Ovary (tissue), 9 donors: ENCODE data around the gene ADPGK. TPM values are rescaled to one million over a fixed set of nuclear protein-coding genes. Genes with fewer than 3 reads are reported as not detected.

Source experiments
- DNase-seq, 5 donors: peaks; one replicate each; pipeline ENCODE4 v3.0.0-alpha.2; 2019 to 2020
- H3K27ac ChIP-seq, 2 donors: fragments of 200-600 bp; one replicate each; pipeline versions ENCODE4 v1.5.1 to v1.8.0; 2019 to 2022
- H3K27me3 ChIP-seq: fragments of 200-600 bp; one replicate; pipeline ENCODE4 v1.8.0; 2022
- H3K36me3 ChIP-seq: fragments of 200-600 bp; sonication (generic); one replicate; pipeline ENCODE4 v1.5.1; 2019
- H3K4me1 ChIP-seq: one replicate; pipeline ENCODE4 v1.8.1; 2013; ENCODE audit warnings: mild to moderate bottlenecking, moderate library complexity; ENCODE audit not compliant: insufficient read depth
- H3K4me3 ChIP-seq: fragments of 200-600 bp; sonication (generic); one replicate; pipeline ENCODE4 v1.5.1; 2017
- H3K9me3 ChIP-seq, 2 donors: fragments of 200-600 bp in 1 of 2; sonication (generic) in 1 of 2; one replicate each; pipeline versions ENCODE4 v1.5.1 to v1.8.1; 2013 to 2019; ENCODE audit warnings: mild to moderate bottlenecking in 1 of 2, moderate library complexity in 1 of 2
- EP300 ChIP-seq: sonication (generic); formaldehyde crosslinking; IDR thresholded peaks from one replicate; pipeline ENCODE4 v1.6.1; 2017; ENCODE audit warnings: antibody characterized with exemption
- POLR2A ChIP-seq: fragments of 450-650 bp; IDR thresholded peaks from one replicate; pipeline ENCODE4 v1.6.1; 2017; ENCODE audit warnings: antibody characterized with exemption, mild to moderate bottlenecking, moderate library complexity
- WGBS, 3 donors: extraction: QIAGEN DNeasy Blood & Tissue Kit in 1 of 3; methylation state at CpG; one replicate each; pipeline versions ENCODE4 v1.1.5 to v1.1.7; 2013 to 2017; 5-methylcytosine and 5-hydroxymethylcytosine counted together
- intact Hi-C, 4 donors: fragments of 100-400 bp; cut with DNase I; formaldehyde crosslinking; loops; one replicate each; pipeline versions ENCODE4 v1.11.0 to v1.15.1; 2022 to 2023
- polyA plus RNA-seq, 2 donors: library from polyadenylated mRNA; stranded (reverse); fragments of 200-250 nt in 1 of 2; fragments of 350-450 nt in 1 of 2; fragmentation: Illumina TruSeq in 1 of 2; extraction: RNeasy Lipid Tissue Mini Kit (QIAGEN cat#74804) in 1 of 2; gene quantifications; one replicate each; pipeline ENCODE4 v1.2.3, GENCODE V29; 2013 to 2014
- total RNA-seq, 7 donors: library from RNA; depleted of rRNA in 2 of 7; stranded (reverse); fragments of >200 nt in 2 of 7; fragmentation: NEBNext Ultra II Directional in 3 of 7; extraction: Animal tissue kit (Norgen Biotek cat#: 25700) in 3 of 7; gene quantifications; one replicate each; pipeline versions ENCODE4 v1.1.0 to v1.2.4, GENCODE V29; 2016 to 2023
- TF ChIP-seq, protein P1 (sequence below), 3 donors: fragments of 450-650 bp in 2 of 3; fragments of 200-600 bp in 1 of 3; IDR thresholded peaks; one replicate each; pipeline versions ENCODE4 v1.5.1 to v1.8.0; 2016 to 2022; ENCODE audit warnings: antibody characterized with exemption in 3 of 3, mild to moderate bottlenecking in 1 of 3
- donor health status: DM: no; HTN: no; CAD: no; lungs with moderate emphysema.
- donor health status: DM: no; HTN: no; CAD: no.
- donor health status: Bipolar disorder and iron deficiency.
- donor health status: DM: yes; HTN: yes; CAD: no.
- donor health status: DM: no; HTN: no; CAD: no.
- donor health status: DM: yes; HTN: yes; CAD: no.

ADPGK gene
- total and polyA plus RNA-seq, 9 donors = 20.3 to 46.1 (median 28.1) TPM

DNA sequence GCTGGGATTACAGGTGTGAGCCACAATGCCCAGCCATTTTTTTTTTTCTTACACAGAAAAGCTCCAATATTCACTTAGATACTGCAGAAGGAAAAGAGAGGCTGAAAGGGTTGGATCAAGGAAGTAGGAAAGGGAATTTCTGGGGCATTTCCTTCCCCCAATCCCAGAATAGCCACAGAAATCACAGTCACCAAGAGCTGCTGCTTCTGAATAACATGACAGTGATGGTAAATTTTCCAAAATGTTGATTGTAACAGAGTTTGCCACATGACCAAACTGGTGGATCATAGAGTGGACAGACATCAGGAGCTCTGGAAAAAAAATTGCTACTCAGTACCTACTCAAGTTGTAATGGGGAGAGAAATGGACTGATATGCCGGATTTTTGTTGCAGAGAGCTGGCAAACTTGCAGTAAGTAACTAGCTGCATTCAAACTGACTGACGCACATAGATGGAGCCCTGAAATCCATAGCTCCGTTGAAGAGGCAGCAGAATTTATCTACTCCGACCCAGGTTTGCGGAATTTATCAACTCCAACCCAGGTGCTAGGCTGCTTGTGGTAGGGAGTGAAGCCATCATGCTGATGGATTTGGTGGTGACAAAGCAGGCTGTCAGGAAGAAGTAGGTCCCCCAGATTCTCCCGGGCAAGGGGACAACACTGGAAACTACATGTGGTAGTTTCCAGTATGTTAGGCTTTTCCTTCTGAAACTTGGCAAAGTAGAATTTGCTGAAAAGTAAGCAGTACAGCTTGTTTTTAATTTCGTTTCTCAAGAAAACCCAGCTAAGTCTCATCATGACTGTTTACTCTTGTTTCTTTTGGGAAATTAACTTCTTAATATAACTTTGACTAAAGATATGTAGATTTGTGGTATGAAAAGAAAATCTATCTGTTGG lies 10.5 kb upstream of the ADPGK start:
- Histone ChIP-seq H3K9me3 (no peaks in the 10 kb centered on the region), H3K4me1 (peaks cover 8% of the 10 kb centered on the region), H3K27me3 (no peaks in the 10 kb centered on the region), H3K36me3 (no peaks in the 10 kb centered on the region), H3K27ac (no peak overlapping the region), H3K4me3 (no peak overlapping the region)
- no peak for DNase-seq
- TF ChIP-seq EP300 (no peak), POLR2A (no peak)
- TF ChIP-seq, protein P1, sequence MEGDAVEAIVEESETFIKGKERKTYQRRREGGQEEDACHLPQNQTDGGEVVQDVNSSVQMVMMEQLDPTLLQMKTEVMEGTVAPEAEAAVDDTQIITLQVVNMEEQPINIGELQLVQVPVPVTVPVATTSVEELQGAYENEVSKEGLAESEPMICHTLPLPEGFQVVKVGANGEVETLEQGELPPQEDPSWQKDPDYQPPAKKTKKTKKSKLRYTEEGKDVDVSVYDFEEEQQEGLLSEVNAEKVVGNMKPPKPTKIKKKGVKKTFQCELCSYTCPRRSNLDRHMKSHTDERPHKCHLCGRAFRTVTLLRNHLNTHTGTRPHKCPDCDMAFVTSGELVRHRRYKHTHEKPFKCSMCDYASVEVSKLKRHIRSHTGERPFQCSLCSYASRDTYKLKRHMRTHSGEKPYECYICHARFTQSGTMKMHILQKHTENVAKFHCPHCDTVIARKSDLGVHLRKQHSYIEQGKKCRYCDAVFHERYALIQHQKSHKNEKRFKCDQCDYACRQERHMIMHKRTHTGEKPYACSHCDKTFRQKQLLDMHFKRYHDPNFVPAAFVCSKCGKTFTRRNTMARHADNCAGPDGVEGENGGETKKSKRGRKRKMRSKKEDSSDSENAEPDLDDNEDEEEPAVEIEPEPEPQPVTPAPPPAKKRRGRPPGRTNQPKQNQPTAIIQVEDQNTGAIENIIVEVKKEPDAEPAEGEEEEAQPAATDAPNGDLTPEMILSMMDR (IDR thresholded peaks at IDR 0.05) = no peak
- intact Hi-C loops = loop anchor here in 2 of 4 donors (10.0 kb wide), 2 partner anchors 261 to 291 kb away; partner anchors contain the start of gene NEO1 (in 1 of the 2)
- WGBS, 3 donors = 40 to 61% (median 42%) methylated on average over 7 of the region's 7 CpGs

DNA sequence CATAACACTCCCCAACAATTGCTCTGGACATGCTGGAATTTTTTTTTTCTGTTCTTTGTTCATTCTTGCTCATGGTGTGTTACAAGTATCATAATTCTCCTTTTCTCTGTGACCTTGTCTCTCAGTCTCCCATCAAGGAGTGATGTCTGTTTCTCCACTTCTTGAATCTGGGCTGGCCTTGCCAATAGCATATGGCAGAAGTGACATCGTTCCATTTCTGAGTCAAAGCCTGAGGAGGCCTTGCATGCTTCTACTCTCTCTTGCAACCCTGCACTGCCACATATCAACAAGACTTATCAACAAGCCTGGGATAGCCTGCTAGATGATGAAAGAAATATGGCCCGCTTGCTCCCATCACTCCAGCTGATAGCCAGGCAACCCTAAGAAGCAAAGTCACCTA lies 8.9 kb upstream of the ADPGK start:
- Histone ChIP-seq H3K4me1 (peaks cover 8% of the 10 kb centered on the region), H3K36me3 (no peaks in the 10 kb centered on the region), H3K9me3 (no peaks in the 10 kb centered on the region), H3K27ac (no peak overlapping the region), H3K27me3 (no peaks in the 10 kb centered on the region), H3K4me3 (no peak overlapping the region)
- TF ChIP-seq EP300 (no peak), POLR2A (no peak)
- TF ChIP-seq, protein P1 (IDR thresholded peaks at IDR 0.05) = no peak
- 92 to 94% (median 92%) methylated on average over 2 of the region's 2 CpGs for WGBS, 3 donors
- intact Hi-C loops = loop anchor here in 2 of 4 donors (10.0 kb wide), 2 partner anchors 262 to 292 kb away; partner anchors contain the start of gene NEO1 (in 1 of the 2)
- DNase-seq = no peak

DNA sequence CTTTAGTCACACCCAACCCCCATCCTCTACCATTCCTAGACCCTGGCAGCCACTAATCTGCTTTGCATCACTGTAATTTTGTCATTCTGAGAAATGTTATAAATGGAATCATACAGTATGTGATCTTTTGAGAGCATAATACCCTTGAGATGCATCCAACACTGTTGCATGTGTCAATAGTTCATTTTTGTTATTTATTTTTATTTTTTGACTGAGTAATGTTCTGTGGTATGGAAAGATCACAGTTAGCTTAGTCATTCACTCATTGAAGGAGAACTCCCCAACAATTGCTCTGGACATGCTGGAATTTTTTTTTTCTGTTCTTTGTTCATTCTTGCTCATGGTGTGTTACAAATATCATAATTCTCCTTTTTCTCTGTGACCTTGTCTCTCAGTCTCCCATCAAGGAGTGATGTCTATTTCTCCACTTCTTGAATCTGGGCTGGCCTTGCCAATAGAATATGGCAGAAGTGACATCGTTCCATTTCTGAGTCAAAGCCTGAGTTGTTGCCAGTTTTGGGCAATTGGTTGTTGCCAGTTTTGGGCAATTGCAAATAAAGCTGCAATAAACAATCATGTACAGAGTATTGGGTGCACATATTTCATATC lies 6.8 kb upstream of the ADPGK start:
- Histone ChIP-seq H3K27ac (no peak overlapping the region), H3K36me3 (no peaks in the 10 kb centered on the region), H3K27me3 (no peaks in the 10 kb centered on the region), H3K9me3 (no peaks in the 10 kb centered on the region), H3K4me1 (peaks cover 1% of the 10 kb centered on the region), H3K4me3 (no peak overlapping the region)
- TF ChIP-seq POLR2A = no peak
- TF ChIP-seq EP300 = no peak
- TF ChIP-seq, protein P1 (IDR thresholded peaks at IDR 0.05) = no peak
- intact Hi-C loops = loop anchor here in 2 of 4 donors (10.0 kb wide), 2 partner anchors 264 to 294 kb away; partner anchors contain the start of gene NEO1 (in 1 of the 2)
- 29 to 88% (median 54%) methylated on average over 1 of the region's 1 CpG for WGBS, 3 donors
- no peak for DNase-seq

DNA sequence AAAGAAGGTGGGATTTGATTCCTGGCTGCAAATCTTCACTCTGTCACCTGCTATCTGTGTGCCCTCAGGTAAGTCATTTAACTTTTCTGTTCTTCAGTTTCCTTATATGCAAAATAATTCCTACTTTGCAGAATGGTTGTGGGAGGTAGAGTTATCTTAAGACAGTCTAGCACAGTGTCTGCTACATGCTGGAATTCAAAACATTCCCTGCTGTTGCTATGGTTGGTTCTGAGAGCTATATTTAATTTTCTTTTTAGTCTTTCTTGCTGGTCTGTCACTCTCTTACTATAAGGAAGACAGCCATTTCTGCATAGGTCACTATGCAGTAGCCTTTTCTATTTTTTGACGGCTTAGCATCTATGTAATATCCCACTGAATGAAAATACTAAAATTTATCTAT lies 4.0 kb upstream of the ADPGK start:
- DNase-seq = no peak
- no peaks in the 10 kb centered on the region for H3K9me3 ChIP-seq
- intact Hi-C loops = loop anchor here in 3 of 4 donors (10.0 kb wide), 4 partner anchors 63 to 847 kb away; partner anchors contain the start of genes ARIH1 (in 1 of the 3) and NPTN (in 1 of the 3)
- H3K27ac ChIP-seq = no peak overlapping the region
- no peak for TF ChIP-seq POLR2A
- TF ChIP-seq, protein P1 (IDR thresholded peaks at IDR 0.05) = no peak
- no peak for TF ChIP-seq EP300
- WGBS, 3 donors = 70 to 81% (median 79%) methylated on average over 1 of the region's 1 CpG
- H3K27me3 ChIP-seq = no peaks in the 10 kb centered on the region
- H3K4me1 ChIP-seq = peaks cover 5% of the 10 kb centered on the region
- H3K4me3 ChIP-seq = no peak overlapping the region
- H3K36me3 ChIP-seq = no peaks in the 10 kb centered on the region
